ENCODE results near the gene PLEKHA5.

DNA sequence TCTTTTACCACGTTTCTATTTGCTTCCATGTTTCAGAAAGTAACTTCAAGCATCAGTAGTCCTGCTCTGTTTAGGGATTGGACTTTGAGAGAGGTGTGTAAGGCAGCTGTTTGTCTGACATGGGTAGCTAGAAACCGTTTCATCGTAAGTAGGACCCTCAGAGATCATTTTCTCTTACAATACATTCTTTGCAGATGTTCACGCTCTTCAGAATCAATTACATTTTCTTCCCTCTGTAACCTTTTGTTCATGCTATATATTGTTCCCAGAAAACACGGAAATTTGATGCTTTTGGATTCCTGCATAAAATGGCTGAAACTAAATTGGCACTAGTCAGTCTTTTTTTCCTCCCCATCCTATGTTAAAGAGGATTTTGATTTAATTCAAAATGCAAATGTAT is 247.2 kb downstream of the PLEKHA5 start:
- TF ChIP-seq, protein P1, sequence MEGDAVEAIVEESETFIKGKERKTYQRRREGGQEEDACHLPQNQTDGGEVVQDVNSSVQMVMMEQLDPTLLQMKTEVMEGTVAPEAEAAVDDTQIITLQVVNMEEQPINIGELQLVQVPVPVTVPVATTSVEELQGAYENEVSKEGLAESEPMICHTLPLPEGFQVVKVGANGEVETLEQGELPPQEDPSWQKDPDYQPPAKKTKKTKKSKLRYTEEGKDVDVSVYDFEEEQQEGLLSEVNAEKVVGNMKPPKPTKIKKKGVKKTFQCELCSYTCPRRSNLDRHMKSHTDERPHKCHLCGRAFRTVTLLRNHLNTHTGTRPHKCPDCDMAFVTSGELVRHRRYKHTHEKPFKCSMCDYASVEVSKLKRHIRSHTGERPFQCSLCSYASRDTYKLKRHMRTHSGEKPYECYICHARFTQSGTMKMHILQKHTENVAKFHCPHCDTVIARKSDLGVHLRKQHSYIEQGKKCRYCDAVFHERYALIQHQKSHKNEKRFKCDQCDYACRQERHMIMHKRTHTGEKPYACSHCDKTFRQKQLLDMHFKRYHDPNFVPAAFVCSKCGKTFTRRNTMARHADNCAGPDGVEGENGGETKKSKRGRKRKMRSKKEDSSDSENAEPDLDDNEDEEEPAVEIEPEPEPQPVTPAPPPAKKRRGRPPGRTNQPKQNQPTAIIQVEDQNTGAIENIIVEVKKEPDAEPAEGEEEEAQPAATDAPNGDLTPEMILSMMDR (IDR thresholded peaks at IDR 0.05) = no peak
- TF ChIP-seq POLR2A (IDR thresholded peaks at IDR 0.05) = no peak

Data from body of pancreas (tissue), 4 donors.